Measurements from ENCODE around the gene PLXDC1. TPM values are rescaled to one million over a fixed set of nuclear protein-coding genes. Genes with fewer than 3 reads are reported as not detected.

PLXDC1 gene
- total RNA-seq, 1 donor from 2014 or later = 2.5 TPM

GRCh38 chr17:39095309-39095686 lies 56.1 kb downstream of the PLXDC1 start:
- no peaks in the 10 kb centered on the region for H3K27me3 ChIP-seq
- no peaks in the 10 kb centered on the region for H3K79me2 ChIP-seq (ENCODE audit: low read depth)
- Mint-ChIP-seq H3K36me3 (no peaks in the 10 kb centered on the region), H3K27me3 (ENCODE audit: insufficient read depth, low read depth) (peaks cover 4% of the 10 kb centered on the region), H3K9me3 (no peaks in the 10 kb centered on the region), H3K27ac (no peak overlapping the region), H3K4me3 (no peak overlapping the region), H3K4me1 (peaks cover 34% of the 10 kb centered on the region)
- TF ChIP-seq EZH2phosphoT487 (IDR thresholded peaks at IDR 0.05) (no peak), CTCF (IDR thresholded peaks at IDR 0.05) (no peak), EZH2 (IDR thresholded peaks at IDR 0.05) (no peak)
- no peaks in the 10 kb centered on the region for H3K9me3 ChIP-seq (ENCODE audit: low read depth)
- peaks cover 18% of the 10 kb centered on the region for H3K4me1 ChIP-seq
- no peak overlapping the region for H3K4me2 ChIP-seq
- DNase-seq (ENCODE audit: low spot score) = no peak
- H2AFZ ChIP-seq (replicated peaks) = no peak overlapping the region
- peaks cover 12% of the 10 kb centered on the region for H3F3A ChIP-seq (ENCODE audit: low read depth)
- H3K27ac ChIP-seq = no peak overlapping the region
- H4K20me1 ChIP-seq (ENCODE audit: low read depth) = no peaks in the 10 kb centered on the region
- no peaks in the 10 kb centered on the region for H3K36me3 ChIP-seq
- no peak overlapping the region for H3K9ac ChIP-seq
- no peak overlapping the region for H3K4me3 ChIP-seq

GRCh38 chr17:39094607-39095308 lies 56.7 kb downstream of the PLXDC1 start:
- Histone ChIP-seq H2AFZ (replicated peaks) (no peak overlapping the region), H3K9ac (no peak overlapping the region), H3K27me3 (no peaks in the 10 kb centered on the region), H3K4me2 (no peak overlapping the region), H3K4me3 (no peak overlapping the region), H3K79me2 (ENCODE audit: low read depth) (no peaks in the 10 kb centered on the region), H3K4me1 (peaks cover 18% of the 10 kb centered on the region), H3K27ac (no peak overlapping the region), H3K9me3 (ENCODE audit: low read depth) (no peaks in the 10 kb centered on the region), H3K36me3 (no peaks in the 10 kb centered on the region), H3F3A (ENCODE audit: low read depth) (peaks cover 12% of the 10 kb centered on the region), H4K20me1 (ENCODE audit: low read depth) (no peaks in the 10 kb centered on the region)
- Mint-ChIP-seq H3K27me3 (ENCODE audit: insufficient read depth, low read depth) (peaks cover 4% of the 10 kb centered on the region), H3K9me3 (no peaks in the 10 kb centered on the region), H3K4me3 (no peak overlapping the region), H3K27ac (no peak overlapping the region), H3K36me3 (no peaks in the 10 kb centered on the region), H3K4me1 (peaks cover 34% of the 10 kb centered on the region)
- no peak for DNase-seq (ENCODE audit: low spot score)
- TF ChIP-seq EZH2 (IDR thresholded peaks at IDR 0.05) = no peak
- no peak for TF ChIP-seq CTCF (IDR thresholded peaks at IDR 0.05)

GRCh38 chr17:39092692-39093230 lies 58.7 kb downstream of the PLXDC1 start:
- Histone ChIP-seq H2AFZ (replicated peaks) (no peak overlapping the region), H3K4me1 (peaks cover 13% of the 10 kb centered on the region), H3K27ac (no peak overlapping the region), H3K79me2 (ENCODE audit: low read depth) (no peaks in the 10 kb centered on the region), H3K27me3 (no peaks in the 10 kb centered on the region), H3K4me3 (no peak overlapping the region), H3K9ac (no peak overlapping the region), H3K9me3 (ENCODE audit: low read depth) (no peaks in the 10 kb centered on the region), H3F3A (ENCODE audit: low read depth) (peaks cover 12% of the 10 kb centered on the region), H4K20me1 (ENCODE audit: low read depth) (no peaks in the 10 kb centered on the region), H3K36me3 (no peaks in the 10 kb centered on the region), H3K4me2 (no peak overlapping the region)
- peaks cover 5% of the 10 kb centered on the region for H3K27me3 Mint-ChIP-seq (ENCODE audit: insufficient read depth, low read depth)
- no peak overlapping the region for H3K27ac Mint-ChIP-seq
- H3K36me3 Mint-ChIP-seq = no peaks in the 10 kb centered on the region
- no peak overlapping the region for H3K4me3 Mint-ChIP-seq
- no peaks in the 10 kb centered on the region for H3K9me3 Mint-ChIP-seq
- DNase-seq (ENCODE audit: low spot score) = no peak
- peaks cover 25% of the 10 kb centered on the region for H3K4me1 Mint-ChIP-seq
- no peak for TF ChIP-seq CTCF (IDR thresholded peaks at IDR 0.05)
- no peak for TF ChIP-seq EZH2 (IDR thresholded peaks at IDR 0.05)
- TF ChIP-seq EZH2phosphoT487 (IDR thresholded peaks at IDR 0.05) = no peak

Data from neural progenitor cell (in vitro differentiated cells).